Mesendoderm (in vitro differentiated cells): ENCODE measurements around the gene AFF4.

Experiments used
- DNase-seq: peaks from one replicate; pipeline ENCODE4 v3.0.0; 2013
- H2AK5ac ChIP-seq: 2 replicates; pipeline ENCODE4 v1.6.1; 2013; ENCODE audit warnings: low read length, inconsistent platforms
- H2BK120ac ChIP-seq: 2 replicates; pipeline ENCODE4 v1.6.1; 2013; ENCODE audit warnings: low read depth, mild to moderate bottlenecking, low read length, moderate library complexity, mixed read lengths
- H2BK15ac ChIP-seq: replicated peaks from 2 replicates; pipeline ENCODE4 v1.6.1; 2013; ENCODE audit warnings: low read depth, mild to moderate bottlenecking, moderate library complexity
- H2BK5ac ChIP-seq: 2 replicates; pipeline ENCODE4 v1.6.1; 2013; ENCODE audit warnings: low read length, inconsistent platforms
- H3K18ac ChIP-seq: 2 replicates; pipeline ENCODE4 v1.6.1; 2013; ENCODE audit warnings: mild to moderate bottlenecking, low read length, mixed read lengths
- H3K23ac ChIP-seq: one replicate; pipeline ENCODE4 v1.6.1; 2013; ENCODE audit warnings: low read length
- H3K27ac ChIP-seq: 2 replicates; pipeline ENCODE4 v1.5.1; 2013; ENCODE audit warnings: low read depth, mild to moderate bottlenecking, inconsistent platforms, low read length, moderate library complexity
- H3K27me3 ChIP-seq: 2 replicates; pipeline ENCODE4 v1.6.1; 2013; ENCODE audit warnings: low read length, control low read depth, mild to moderate bottlenecking, inconsistent platforms; ENCODE audit not compliant: insufficient read depth, poor library complexity
- H3K36me3 ChIP-seq: 2 replicates; pipeline ENCODE4 v1.6.1; 2013; ENCODE audit warnings: low read length, inconsistent platforms; ENCODE audit not compliant: control insufficient read depth, insufficient read depth
- H3K4ac ChIP-seq: one replicate; pipeline ENCODE4 v1.6.1; 2013; ENCODE audit warnings: low read depth, mild to moderate bottlenecking, low read length, moderate library complexity
- H3K4me1 ChIP-seq: 2 replicates; pipeline ENCODE4 v1.6.1; 2013; ENCODE audit warnings: low read depth, low read length, inconsistent platforms; ENCODE audit not compliant: control insufficient read depth
- H3K4me2 ChIP-seq: 2 replicates; pipeline ENCODE4 v1.6.1; 2013; ENCODE audit warnings: low read length
- H3K4me3 ChIP-seq: 2 replicates; pipeline ENCODE4 v1.5.1; 2013; ENCODE audit warnings: mild to moderate bottlenecking, low read length
- H3K56ac ChIP-seq: one replicate; pipeline ENCODE4 v1.6.1; 2013; ENCODE audit warnings: low read length
- H3K79me1 ChIP-seq: 2 replicates; pipeline ENCODE4 v1.6.1; 2013; ENCODE audit warnings: low read length, inconsistent platforms
- H3K79me2 ChIP-seq: 2 replicates; pipeline ENCODE4 v1.6.1; 2013; ENCODE audit warnings: mild to moderate bottlenecking, low read length; ENCODE audit not compliant: control insufficient read depth, insufficient read depth
- H3K9ac ChIP-seq: 2 replicates; pipeline ENCODE4 v1.6.1; 2013; ENCODE audit warnings: low read length, inconsistent platforms
- H4K5ac ChIP-seq: one replicate; pipeline ENCODE4 v1.6.1; 2013; ENCODE audit warnings: low read length
- H4K8ac ChIP-seq: one replicate; pipeline ENCODE4 v1.6.1; 2013; ENCODE audit warnings: low read depth, mild to moderate bottlenecking, control low read depth, low read length, moderate library complexity
- WGBS: extraction: QIAGEN DNeasy Blood & Tissue Kit; methylation state at CpG from one replicate; pipeline ENCODE4 v1.1.7; 2013; ENCODE audit warnings: low lambda C conversion rate, missing lambda C conversion rate; ENCODE audit not compliant: insufficient coverage; ENCODE audit errors: extremely low coverage; 5-methylcytosine and 5-hydroxymethylcytosine counted together

AFF4 gene

GRCh38 chr5:132896685-132897084 lies 66.7 kb downstream of the AFF4 start:
- no peak overlapping the region for H2AK5ac ChIP-seq
- no peak overlapping the region for H2BK5ac ChIP-seq
- no peak overlapping the region for H2BK15ac ChIP-seq
- H2BK120ac ChIP-seq = no peak overlapping the region
- WGBS = no CpG with 5 or more reads among the region's 7 CpGs
- H3K4me2 ChIP-seq = no peak overlapping the region
- H3K27ac ChIP-seq = no peak overlapping the region
- no peak overlapping the region for H4K8ac ChIP-seq
- no peak overlapping the region for H3K4ac ChIP-seq
- H3K79me2 ChIP-seq = no peaks in the 10 kb centered on the region
- peaks cover 13% of the 10 kb centered on the region for H3K36me3 ChIP-seq
- no peaks in the 10 kb centered on the region for H3K4me1 ChIP-seq
- H3K56ac ChIP-seq = no peak overlapping the region
- H3K79me1 ChIP-seq = no peaks in the 10 kb centered on the region
- H3K23ac ChIP-seq = no peak overlapping the region
- H3K9ac ChIP-seq = no peak overlapping the region
- H4K5ac ChIP-seq = no peak overlapping the region
- H3K18ac ChIP-seq = no peak overlapping the region
- no peak overlapping the region for H3K4me3 ChIP-seq
- no peaks in the 10 kb centered on the region for H3K27me3 ChIP-seq
- DNase-seq = no peak

GRCh38 chr5:132895719-132896305 lies 67.6 kb downstream of the AFF4 start:
- no peaks in the 10 kb centered on the region for H3K4me1 ChIP-seq
- H4K8ac ChIP-seq = no peak overlapping the region
- no peak overlapping the region for H3K4me3 ChIP-seq
- no peaks in the 10 kb centered on the region for H3K79me2 ChIP-seq
- no peak overlapping the region for H3K4ac ChIP-seq
- WGBS = no CpG with 5 or more reads among the region's 4 CpGs
- H3K56ac ChIP-seq = no peak overlapping the region
- no peak overlapping the region for H3K4me2 ChIP-seq
- no peak overlapping the region for H4K5ac ChIP-seq
- H2BK5ac ChIP-seq = no peak overlapping the region
- no peak overlapping the region for H3K18ac ChIP-seq
- no peaks in the 10 kb centered on the region for H3K27me3 ChIP-seq
- no peak overlapping the region for H2AK5ac ChIP-seq
- no peak overlapping the region for H2BK120ac ChIP-seq
- peaks cover 13% of the 10 kb centered on the region for H3K36me3 ChIP-seq
- DNase-seq = no peak
- H2BK15ac ChIP-seq = no peak overlapping the region
- H3K79me1 ChIP-seq = no peaks in the 10 kb centered on the region
- no peak overlapping the region for H3K27ac ChIP-seq
- no peak overlapping the region for H3K9ac ChIP-seq
- H3K23ac ChIP-seq = no peak overlapping the region

GRCh38 chr5:132890817-132891216 lies 72.6 kb downstream of the AFF4 start:
- Histone ChIP-seq H3K27me3 (no peaks in the 10 kb centered on the region), H3K79me1 (peaks cover 2% of the 10 kb centered on the region), H3K4me3 (no peak overlapping the region), H3K4ac (no peak overlapping the region), H3K27ac (no peak overlapping the region), H2BK15ac (no peak overlapping the region), H2BK120ac (no peak overlapping the region), H3K4me2 (no peak overlapping the region), H2BK5ac (no peak overlapping the region), H3K56ac (no peak overlapping the region), H3K9ac (no peak overlapping the region), H3K36me3 (peaks cover 6% of the 10 kb centered on the region), H3K18ac (no peak overlapping the region), H3K4me1 (no peaks in the 10 kb centered on the region), H2AK5ac (no peak overlapping the region), H3K79me2 (no peaks in the 10 kb centered on the region), H4K5ac (no peak overlapping the region), H3K23ac (no peak overlapping the region), H4K8ac (no peak overlapping the region)
- no peak for DNase-seq
- WGBS = no CpG with 5 or more reads among the region's 4 CpGs

- no peak for DNase-seq
Measured at GRCh38 chr5:132889501-132889900, 73.9 kb downstream of the AFF4 start.

GRCh38 chr5:132887283-132887682 lies 76.2 kb downstream of the AFF4 start:
- Histone ChIP-seq H3K56ac (no peak overlapping the region), H3K79me1 (peaks cover 2% of the 10 kb centered on the region), H3K27me3 (no peaks in the 10 kb centered on the region), H3K4ac (no peak overlapping the region), H2BK5ac (no peak overlapping the region), H2BK15ac (no peak overlapping the region), H4K5ac (no peak overlapping the region), H2BK120ac (no peak overlapping the region), H3K27ac (no peak overlapping the region), H3K36me3 (peaks cover 4% of the 10 kb centered on the region), H4K8ac (no peak overlapping the region), H3K4me3 (no peak overlapping the region), H3K18ac (no peak overlapping the region), H3K9ac (no peak overlapping the region), H3K79me2 (no peaks in the 10 kb centered on the region), H3K4me1 (no peaks in the 10 kb centered on the region), H3K4me2 (no peak overlapping the region), H2AK5ac (no peak overlapping the region), H3K23ac (no peak overlapping the region)
- DNase-seq = no peak
- no CpG with 5 or more reads among the region's 1 CpG for WGBS

More at GRCh38 chr5:132889501-132889900, 73.9 kb downstream of the AFF4 start:
- no peak overlapping the region for H3K4me2 ChIP-seq
- no peak overlapping the region for H3K18ac ChIP-seq
- no peak overlapping the region for H3K56ac ChIP-seq
- H2AK5ac ChIP-seq = no peak overlapping the region
- no peak overlapping the region for H4K8ac ChIP-seq
- no peak overlapping the region for H2BK15ac ChIP-seq
- H3K4me1 ChIP-seq = no peaks in the 10 kb centered on the region
- H3K36me3 ChIP-seq = peaks cover 6% of the 10 kb centered on the region
- no peaks in the 10 kb centered on the region for H3K27me3 ChIP-seq
- H3K9ac ChIP-seq = no peak overlapping the region
- H4K5ac ChIP-seq = no peak overlapping the region
- no peak overlapping the region for H3K23ac ChIP-seq
- no peak overlapping the region for H3K4me3 ChIP-seq
- H3K27ac ChIP-seq = no peak overlapping the region
- peaks cover 2% of the 10 kb centered on the region for H3K79me1 ChIP-seq
- H2BK120ac ChIP-seq = no peak overlapping the region
- H2BK5ac ChIP-seq = no peak overlapping the region
- H3K4ac ChIP-seq = no peak overlapping the region
- no peaks in the 10 kb centered on the region for H3K79me2 ChIP-seq
